GM23248 (cell line): Measurements from ENCODE around the gene CTXN1.
"Not testable (repeated sequence)": the region's sequence is repeated elsewhere in the genome, so short reads cannot be mapped to it uniquely, and the experiment has no call there.

Experiments used
- EZH2 ChIP-seq: fragments of 200-600 bp; sonication (generic); IDR thresholded peaks from 2 replicates; pipeline ENCODE4 v1.6.1; 2018; ENCODE audit warnings: antibody characterized with exemption, mild to moderate bottlenecking; ENCODE audit not compliant: insufficient read depth, poor library complexity, severe bottlenecking
- EZH2phosphoT487 ChIP-seq: fragments of 200-600 bp; sonication (generic); IDR thresholded peaks from 2 replicates; pipeline ENCODE4 v1.6.1; 2018; ENCODE audit warnings: antibody characterized with exemption, moderate library complexity, mild to moderate bottlenecking, low read depth; ENCODE audit not compliant: insufficient read depth

DNA sequence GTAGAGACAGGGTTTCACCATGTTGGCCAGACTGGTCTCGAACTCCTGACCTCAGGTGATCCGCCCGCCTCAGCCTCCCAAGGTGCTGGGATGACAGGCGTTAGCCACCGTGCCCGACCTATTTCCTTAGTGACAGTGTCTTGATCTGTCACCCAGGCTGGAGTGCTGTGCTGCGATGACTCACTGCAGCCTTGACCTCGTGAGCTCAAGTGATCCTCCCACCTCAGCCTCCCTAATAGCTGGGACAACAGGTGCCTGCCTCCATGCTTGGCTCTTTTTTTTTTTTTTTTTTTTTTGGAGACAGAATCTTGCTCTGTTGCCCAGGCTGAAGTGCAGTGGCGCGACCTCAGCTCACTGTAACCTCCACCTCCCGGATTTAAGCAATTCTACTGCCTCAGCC is 4.1 kb upstream of the CTXN1 start:
- TF ChIP-seq EZH2phosphoT487, EZH2: not testable (repeated sequence)
